Upper lobe of left lung (tissue), 4 donors: ENCODE data around the gene AKR7A2.
A peak's percentile ranks its signal among the peaks of the same experiment; 100 is the strongest.

Experiments
- CTCF ChIP-seq, 6 experiments: fragments of 450-650 bp in 4 of 6; fragments of 200-600 bp in 2 of 6; sonication (generic) in 2 of 6; IDR thresholded peaks; one replicate each; pipeline ENCODE4 v1.5.1; 2016 to 2019; ENCODE audit warnings: antibody characterized with exemption in 6 of 6
- EP300 ChIP-seq, 4 donors: sonication (generic); formaldehyde crosslinking; IDR thresholded peaks; one replicate each; pipeline ENCODE4 v1.5.1; 2017; ENCODE audit warnings: antibody characterized with exemption in 4 of 4, control low read depth in 2 of 4
- POLR2A ChIP-seq, 4 donors: fragments of 450-650 bp; IDR thresholded peaks; one replicate each; pipeline ENCODE4 v1.5.1; 2016 to 2017; ENCODE audit warnings: antibody characterized with exemption in 4 of 4, mild to moderate bottlenecking in 2 of 4
- POLR2AphosphoS5 ChIP-seq, 2 donors: sonication (generic); formaldehyde crosslinking; IDR thresholded peaks; one replicate each; pipeline ENCODE4 v1.5.1; 2017; ENCODE audit warnings: antibody characterized with exemption in 2 of 2

- TF ChIP-seq CTCF (IDR thresholded peaks at IDR 0.05), result peak; percentile 72 to 89 (median 85)
- TF ChIP-seq POLR2AphosphoS5 (IDR thresholded peaks at IDR 0.05), result no peak
- no peak for TF ChIP-seq POLR2A (IDR thresholded peaks at IDR 0.05)
- no peak for TF ChIP-seq EP300 (IDR thresholded peaks at IDR 0.05)
Measured at GRCh38 chr1:19341201-19342061, 29.5 kb upstream of the AKR7A2 start.
